ENCODE data around the gene TBX5.

GRCh38 chr12:114314403-114314802 lies 91.5 kb downstream of the TBX5 start:
- TF ChIP-seq MAX (IDR thresholded peaks at IDR 0.05) (no peak), TAF1 (IDR thresholded peaks at IDR 0.05; ENCODE audit: low read depth) (no peak), TCF12 (IDR thresholded peaks at IDR 0.05; ENCODE audit: low read depth) (no peak), EP300 (IDR thresholded peaks at IDR 0.05; ENCODE audit: borderline replicate concordance) (no peak), TEAD4 (IDR thresholded peaks at IDR 0.05) (no peak), EGR1 (IDR thresholded peaks at IDR 0.05) (no peak), YY1 (IDR thresholded peaks at IDR 0.05; ENCODE audit: low read depth) (no peak), FOXM1 (IDR thresholded peaks at IDR 0.05; ENCODE audit: borderline replicate concordance, low read depth) (no peak), ZBTB7A (IDR thresholded peaks at IDR 0.05; ENCODE audit: low read depth) (no peak), NFIC (IDR thresholded peaks at IDR 0.05) (no peak), CEBPB (IDR thresholded peaks at IDR 0.05) (no peak), RAD21 (IDR thresholded peaks at IDR 0.05; ENCODE audit: low read depth) (no peak)
- TF ChIP-seq, protein P1, sequence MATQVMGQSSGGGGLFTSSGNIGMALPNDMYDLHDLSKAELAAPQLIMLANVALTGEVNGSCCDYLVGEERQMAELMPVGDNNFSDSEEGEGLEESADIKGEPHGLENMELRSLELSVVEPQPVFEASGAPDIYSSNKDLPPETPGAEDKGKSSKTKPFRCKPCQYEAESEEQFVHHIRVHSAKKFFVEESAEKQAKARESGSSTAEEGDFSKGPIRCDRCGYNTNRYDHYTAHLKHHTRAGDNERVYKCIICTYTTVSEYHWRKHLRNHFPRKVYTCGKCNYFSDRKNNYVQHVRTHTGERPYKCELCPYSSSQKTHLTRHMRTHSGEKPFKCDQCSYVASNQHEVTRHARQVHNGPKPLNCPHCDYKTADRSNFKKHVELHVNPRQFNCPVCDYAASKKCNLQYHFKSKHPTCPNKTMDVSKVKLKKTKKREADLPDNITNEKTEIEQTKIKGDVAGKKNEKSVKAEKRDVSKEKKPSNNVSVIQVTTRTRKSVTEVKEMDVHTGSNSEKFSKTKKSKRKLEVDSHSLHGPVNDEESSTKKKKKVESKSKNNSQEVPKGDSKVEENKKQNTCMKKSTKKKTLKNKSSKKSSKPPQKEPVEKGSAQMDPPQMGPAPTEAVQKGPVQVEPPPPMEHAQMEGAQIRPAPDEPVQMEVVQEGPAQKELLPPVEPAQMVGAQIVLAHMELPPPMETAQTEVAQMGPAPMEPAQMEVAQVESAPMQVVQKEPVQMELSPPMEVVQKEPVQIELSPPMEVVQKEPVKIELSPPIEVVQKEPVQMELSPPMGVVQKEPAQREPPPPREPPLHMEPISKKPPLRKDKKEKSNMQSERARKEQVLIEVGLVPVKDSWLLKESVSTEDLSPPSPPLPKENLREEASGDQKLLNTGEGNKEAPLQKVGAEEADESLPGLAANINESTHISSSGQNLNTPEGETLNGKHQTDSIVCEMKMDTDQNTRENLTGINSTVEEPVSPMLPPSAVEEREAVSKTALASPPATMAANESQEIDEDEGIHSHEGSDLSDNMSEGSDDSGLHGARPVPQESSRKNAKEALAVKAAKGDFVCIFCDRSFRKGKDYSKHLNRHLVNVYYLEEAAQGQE (IDR thresholded peaks at IDR 0.05; ENCODE audit: low read depth) = no peak
- TF ChIP-seq, protein P2, sequence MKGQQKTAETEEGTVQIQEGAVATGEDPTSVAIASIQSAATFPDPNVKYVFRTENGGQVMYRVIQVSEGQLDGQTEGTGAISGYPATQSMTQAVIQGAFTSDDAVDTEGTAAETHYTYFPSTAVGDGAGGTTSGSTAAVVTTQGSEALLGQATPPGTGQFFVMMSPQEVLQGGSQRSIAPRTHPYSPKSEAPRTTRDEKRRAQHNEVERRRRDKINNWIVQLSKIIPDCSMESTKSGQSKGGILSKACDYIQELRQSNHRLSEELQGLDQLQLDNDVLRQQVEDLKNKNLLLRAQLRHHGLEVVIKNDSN (IDR thresholded peaks at IDR 0.05) = no peak
